ENCODE results near the gene WFDC13.

GRCh38 chr20:45701873-45702272 is at the start of gene WFDC13:
- no peak for TF ChIP-seq CTCF (IDR thresholded peaks at IDR 0.05)
- TF ChIP-seq RELA (CRISPR knock-in tag; IDR thresholded peaks at IDR 0.05; ENCODE audit: borderline replicate concordance) = no peak
- no peak for TF ChIP-seq NR2C2 (CRISPR knock-in tag; IDR thresholded peaks at IDR 0.05)
- TF ChIP-seq HMGXB4 (CRISPR knock-in tag; IDR thresholded peaks at IDR 0.05) = no peak

Data from WTC11 (cell line).